CD14-positive monocyte (primary cell): ENCODE data around the gene CNTNAP2. TPM values are rescaled to one million over a fixed set of nuclear protein-coding genes. Genes with fewer than 3 reads are reported as not detected.
A peak's percentile ranks its signal among the peaks of the same experiment; 100 is the strongest.

Experiments
- DNase-seq, 3 donors: peaks; one replicate each; pipeline ENCODE4 v3.0.0-alpha.2; 2011 to 2022
- H2AFZ ChIP-seq: 2 replicates; pipeline ENCODE4 v1.6.0; 2012; ENCODE audit warnings: mild to moderate bottlenecking, low read depth, low read length, inconsistent platforms; ENCODE audit not compliant: insufficient read depth, poor library complexity, severe bottlenecking
- H3K27ac ChIP-seq, 2 donors: 1 replicate in 1 of 2; 2 replicates in 1 of 2; pipeline ENCODE4 v1.5.1; 2012 to 2013; ENCODE audit warnings: low read length in 2 of 2, control low read depth in 1 of 2, inconsistent platforms in 1 of 2, low read depth in 1 of 2, mild to moderate bottlenecking in 1 of 2
- H3K27me3 ChIP-seq, 2 donors: one replicate each; pipeline versions ENCODE4 v1.6.0 to v1.6.1; 2011 to 2013; ENCODE audit warnings: low read length in 2 of 2; ENCODE audit not compliant: control insufficient read depth in 2 of 2, insufficient read depth in 2 of 2
- H3K36me3 ChIP-seq, 2 donors: replicated peaks in 1 of 2; 1 replicate in 1 of 2; 2 replicates in 1 of 2; pipeline versions ENCODE4 v1.5.1 to v1.6.1; 2012 to 2013; ENCODE audit warnings: low read length in 2 of 2, control low read depth in 1 of 2, inconsistent platforms in 1 of 2, mild to moderate bottlenecking in 1 of 2; ENCODE audit not compliant: insufficient read depth in 2 of 2, control insufficient read depth in 1 of 2
- H3K4me1 ChIP-seq, 2 donors: 1 replicate in 1 of 2; 2 replicates in 1 of 2; pipeline versions ENCODE4 v1.5.1 to v1.6.1; 2012 to 2013; ENCODE audit warnings: low read length in 2 of 2, control low read depth in 1 of 2, inconsistent platforms in 1 of 2, mild to moderate bottlenecking in 1 of 2, moderate library complexity in 1 of 2; ENCODE audit not compliant: insufficient read depth in 2 of 2, control insufficient read depth in 1 of 2
- H3K4me2 ChIP-seq: replicated peaks from 2 replicates; pipeline ENCODE3; 2012; ENCODE audit warnings: low read length, moderate library complexity, mild to moderate bottlenecking; ENCODE audit not compliant: poor library complexity, severe bottlenecking; ENCODE audit errors: extremely low read depth
- H3K4me3 ChIP-seq, 3 experiments: fragments of 200-600 bp in 1 of 3; sonication (generic) in 1 of 3; replicated peaks in 1 of 3; 1 replicate in 2 of 3; 2 replicates in 1 of 3; pipeline ENCODE4 v1.5.1; 2011 to 2013; ENCODE audit warnings: low read length in 3 of 3, mild to moderate bottlenecking in 3 of 3, control low read depth in 2 of 3, low read depth in 2 of 3, inconsistent platforms in 1 of 3, moderate library complexity in 1 of 3
- H3K79me2 ChIP-seq: 2 replicates; pipeline ENCODE4 v1.6.0; 2012; ENCODE audit warnings: mild to moderate bottlenecking, control low read depth, inconsistent platforms, low read length, moderate library complexity; ENCODE audit not compliant: insufficient read depth
- H3K9ac ChIP-seq: 2 replicates; pipeline ENCODE4 v1.6.0; 2017; ENCODE audit warnings: low read length, mild to moderate bottlenecking; ENCODE audit not compliant: insufficient read depth, poor library complexity, severe bottlenecking
- H3K9me3 ChIP-seq, 2 donors: replicated peaks in 1 of 2; 1 replicate in 1 of 2; 2 replicates in 1 of 2; pipeline versions ENCODE4 v1.5.1 to v1.6.1; 2012 to 2013; ENCODE audit warnings: low read length in 2 of 2, control low read depth in 1 of 2; ENCODE audit not compliant: control insufficient read depth in 1 of 2, insufficient read depth in 1 of 2
- H4K20me1 ChIP-seq: 2 replicates; pipeline ENCODE4 v1.6.0; 2012; ENCODE audit warnings: mild to moderate bottlenecking, low read length, control low read depth, moderate library complexity; ENCODE audit not compliant: insufficient read depth
- H3K27ac Mint-ChIP-seq, 7 donors: one replicate each; pipeline ENCODE4 v1.8.0; 2020; ENCODE audit warnings: mild to moderate bottlenecking in 7 of 7, mixed read lengths in 7 of 7, moderate library complexity in 6 of 7, inconsistent platforms in 2 of 7
- H3K27me3 Mint-ChIP-seq, 3 donors: one replicate each; pipeline ENCODE4 v1.8.0; 2021 to 2022; ENCODE audit warnings: low read depth in 3 of 3, mild to moderate bottlenecking in 3 of 3, mixed read lengths in 3 of 3, moderate library complexity in 3 of 3, inconsistent platforms in 1 of 3
- H3K36me3 Mint-ChIP-seq, 2 donors: one replicate each; pipeline ENCODE4 v1.8.0; 2020; ENCODE audit warnings: mixed read lengths in 2 of 2, inconsistent platforms in 1 of 2, mild to moderate bottlenecking in 1 of 2
- H3K4me1 Mint-ChIP-seq: one replicate; pipeline ENCODE4 v1.8.0; 2020; ENCODE audit warnings: mild to moderate bottlenecking, mixed read lengths
- H3K4me3 Mint-ChIP-seq, 2 donors: one replicate each; pipeline ENCODE4 v1.8.0; 2020; ENCODE audit warnings: mild to moderate bottlenecking in 2 of 2, mixed read lengths in 2 of 2, moderate library complexity in 1 of 2
- H3K9me3 Mint-ChIP-seq, 7 donors: one replicate each; pipeline ENCODE4 v1.8.0; 2020 to 2022; ENCODE audit warnings: mixed read lengths in 7 of 7, mild to moderate bottlenecking in 6 of 7, moderate library complexity in 6 of 7, inconsistent platforms in 2 of 7
- WGBS: methylation state at CpG from one replicate; pipeline ENCODE4 v1.1.5; 2013; ENCODE audit warnings: missing lambda C conversion rate; ENCODE audit not compliant: insufficient coverage; 5-methylcytosine and 5-hydroxymethylcytosine counted together
- intact Hi-C, 2 donors: fragments of 100-400 bp; cut with micrococcal nuclease; formaldehyde crosslinking; loops; one replicate each; pipeline versions ENCODE4 v1.15.0 to v1.15.1; 2023
- polyA plus RNA-seq, 3 donors: library from polyadenylated mRNA; depleted of rRNA in 1 of 3; unstranded in 2 of 3; stranded (reverse) in 1 of 3; fragments of 300-500 nt in 2 of 3; fragments of >200 nt in 1 of 3; fragmentation: Illumina TruSeq in 2 of 3; gene quantifications; 1 replicate in 2 of 3; 2 replicates in 1 of 3; pipeline ENCODE4 v1.2.3, GENCODE V29; 2012 to 2021
- TF ChIP-seq, protein P1 (sequence below): fragments of 200-600 bp; IDR thresholded peaks from one replicate; pipeline ENCODE4 v1.8.0; 2022; ENCODE audit warnings: antibody characterized with exemption, mild to moderate bottlenecking

The CNTNAP2 gene
- polyA plus RNA-seq, 3 donors = 0.01 TPM; not detected in 2

DNA sequence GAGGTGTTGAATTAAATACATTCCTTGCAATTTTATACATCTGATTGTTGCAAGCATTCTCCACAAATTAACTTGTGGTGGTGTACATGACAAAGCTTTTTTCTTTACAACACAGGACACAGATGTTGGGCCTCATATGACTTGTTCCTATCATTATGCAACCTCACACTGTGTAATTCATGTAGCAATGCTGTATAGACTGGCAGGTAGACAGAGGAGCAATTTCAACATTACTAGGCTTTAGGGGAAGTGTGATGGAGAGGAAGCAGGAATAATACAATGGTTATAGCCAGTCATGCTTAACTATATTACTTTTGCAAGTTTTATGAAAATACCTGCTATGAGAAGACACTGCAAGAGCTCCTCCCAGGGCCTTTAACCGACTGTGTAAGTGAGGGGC lies 832.1 kb downstream of the CNTNAP2 start:
- H3K9me3 ChIP-seq = no peaks in the 10 kb centered on the region
- H3K4me2 ChIP-seq = peak overlapping the region; percentile 3
- H3K27ac Mint-ChIP-seq = no peak overlapping the region
- peaks cover 0 to 1% (median 0%) of the 10 kb centered on the region in 3 donors for H3K27me3 Mint-ChIP-seq
- no CpG with 5 or more reads among the region's 1 CpG for WGBS
- no peak overlapping the region for H3K27ac ChIP-seq
- no peaks in the 10 kb centered on the region for H3K79me2 ChIP-seq
- H3K9ac ChIP-seq = no peak overlapping the region
- no peaks in the 10 kb centered on the region for H3K27me3 ChIP-seq
- H3K9me3 Mint-ChIP-seq = peaks cover 0 to 9% (median 3%) of the 10 kb centered on the region in 7 donors
- H3K4me1 Mint-ChIP-seq = peaks cover 18% of the 10 kb centered on the region
- TF ChIP-seq, protein P1, sequence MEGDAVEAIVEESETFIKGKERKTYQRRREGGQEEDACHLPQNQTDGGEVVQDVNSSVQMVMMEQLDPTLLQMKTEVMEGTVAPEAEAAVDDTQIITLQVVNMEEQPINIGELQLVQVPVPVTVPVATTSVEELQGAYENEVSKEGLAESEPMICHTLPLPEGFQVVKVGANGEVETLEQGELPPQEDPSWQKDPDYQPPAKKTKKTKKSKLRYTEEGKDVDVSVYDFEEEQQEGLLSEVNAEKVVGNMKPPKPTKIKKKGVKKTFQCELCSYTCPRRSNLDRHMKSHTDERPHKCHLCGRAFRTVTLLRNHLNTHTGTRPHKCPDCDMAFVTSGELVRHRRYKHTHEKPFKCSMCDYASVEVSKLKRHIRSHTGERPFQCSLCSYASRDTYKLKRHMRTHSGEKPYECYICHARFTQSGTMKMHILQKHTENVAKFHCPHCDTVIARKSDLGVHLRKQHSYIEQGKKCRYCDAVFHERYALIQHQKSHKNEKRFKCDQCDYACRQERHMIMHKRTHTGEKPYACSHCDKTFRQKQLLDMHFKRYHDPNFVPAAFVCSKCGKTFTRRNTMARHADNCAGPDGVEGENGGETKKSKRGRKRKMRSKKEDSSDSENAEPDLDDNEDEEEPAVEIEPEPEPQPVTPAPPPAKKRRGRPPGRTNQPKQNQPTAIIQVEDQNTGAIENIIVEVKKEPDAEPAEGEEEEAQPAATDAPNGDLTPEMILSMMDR = no peak
- intact Hi-C loops = no loop called here
- H3K4me1 ChIP-seq = peaks cover 8% of the 10 kb centered on the region in 2 donors
- H4K20me1 ChIP-seq = no peaks in the 10 kb centered on the region
- no peak overlapping the region for H2AFZ ChIP-seq
- peak in 1 of 3 donors; percentile 23 for DNase-seq
- H3K36me3 ChIP-seq = no peaks in the 10 kb centered on the region
- no peak overlapping the region for H3K4me3 Mint-ChIP-seq
- H3K36me3 Mint-ChIP-seq = no peaks in the 10 kb centered on the region
- H3K4me3 ChIP-seq = no peak overlapping the region

DNA sequence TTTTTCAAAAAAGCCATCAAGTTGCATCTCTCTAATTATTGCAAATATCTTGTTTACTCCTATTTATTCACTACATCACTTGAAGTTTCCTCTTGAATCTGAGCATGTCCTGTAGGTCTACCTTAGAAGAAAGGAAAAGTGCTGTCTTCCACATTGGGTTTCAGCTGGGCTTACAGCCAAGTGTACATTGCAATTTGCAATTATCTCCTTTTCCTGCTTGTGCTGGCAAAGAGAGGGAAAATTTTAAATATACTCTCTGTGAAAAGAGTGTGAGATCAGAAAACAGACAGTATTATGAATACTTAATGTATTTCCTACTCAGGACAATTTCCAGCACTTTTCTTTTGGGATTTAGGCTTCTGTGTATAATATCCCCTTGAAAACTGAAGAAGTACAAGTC lies 839.7 kb downstream of the CNTNAP2 start:
- H3K4me3 Mint-ChIP-seq = no peak overlapping the region
- Histone ChIP-seq H3K27me3 (no peaks in the 10 kb centered on the region), H2AFZ (no peak overlapping the region), H3K27ac (no peak overlapping the region), H3K36me3 (no peaks in the 10 kb centered on the region), H3K4me1 (no peaks in the 10 kb centered on the region), H3K4me3 (no peak overlapping the region), H3K79me2 (no peaks in the 10 kb centered on the region), H4K20me1 (no peaks in the 10 kb centered on the region), H3K9ac (no peak overlapping the region), H3K9me3 (no peaks in the 10 kb centered on the region), H3K4me2 (no peak overlapping the region)
- H3K27me3 Mint-ChIP-seq = no peaks in the 10 kb centered on the region
- DNase-seq = no peak
- no peak overlapping the region for H3K27ac Mint-ChIP-seq
- H3K36me3 Mint-ChIP-seq = no peaks in the 10 kb centered on the region
- peaks cover 0 to 4% (median 0%) of the 10 kb centered on the region in 7 donors for H3K9me3 Mint-ChIP-seq
- H3K4me1 Mint-ChIP-seq = peaks cover 8% of the 10 kb centered on the region
- TF ChIP-seq, protein P1 = no peak
- intact Hi-C loops = no loop called here
